ENCODE results near the gene LCORL. TPM values are rescaled to one million over a fixed set of nuclear protein-coding genes. Genes with fewer than 3 reads are reported as not detected.

Gene LCORL
- total RNA-seq, 1 donor from 2014 or later, result 16.5 TPM

GRCh38 chr4:17894421-17894820 is 127.1 kb downstream of the LCORL start:
- TF ChIP-seq CTCF (conservative IDR thresholded peaks at IDR 0.05; ENCODE audit: low read depth, low read length), result no peak
- no peak overlapping the region for H3K4me3 ChIP-seq (ENCODE audit: low read depth, low read length)
- no peak for DNase-seq (ENCODE audit: low read depth)

GRCh38 chr4:17889692-17890091 is 131.9 kb downstream of the LCORL start:
- no peak for DNase-seq (ENCODE audit: low read depth)
- TF ChIP-seq CTCF (conservative IDR thresholded peaks at IDR 0.05; ENCODE audit: low read depth, low read length), result no peak
- H3K4me3 ChIP-seq (ENCODE audit: low read depth, low read length), result no peak overlapping the region

GRCh38 chr4:17884511-17884910 is 137.0 kb downstream of the LCORL start:
- no peak for DNase-seq (ENCODE audit: low read depth)
- TF ChIP-seq CTCF (conservative IDR thresholded peaks at IDR 0.05; ENCODE audit: low read depth, low read length), result no peak
- H3K4me3 ChIP-seq (ENCODE audit: low read depth, low read length), result no peak overlapping the region

- DNase-seq (ENCODE audit: low read depth), result no peak
- TF ChIP-seq CTCF (conservative IDR thresholded peaks at IDR 0.05; ENCODE audit: low read depth, low read length), result no peak
- H3K4me3 ChIP-seq (ENCODE audit: low read depth, low read length), result no peak overlapping the region
These were observed 137.5 kb downstream of the LCORL start for GRCh38 chr4:17884063-17884462.

- no peak for TF ChIP-seq CTCF (conservative IDR thresholded peaks at IDR 0.05; ENCODE audit: low read depth, low read length)
- H3K4me3 ChIP-seq (ENCODE audit: low read depth, low read length), result no peak overlapping the region
- no peak for DNase-seq (ENCODE audit: low read depth)
These were observed 143.9 kb downstream of the LCORL start for GRCh38 chr4:17877661-17878060.

- TF ChIP-seq CTCF (conservative IDR thresholded peaks at IDR 0.05; ENCODE audit: low read depth, low read length), result no peak
- H3K4me3 ChIP-seq (ENCODE audit: low read depth, low read length), result no peak overlapping the region
These were observed 144.6 kb downstream of the LCORL start for GRCh38 chr4:17876943-17877342.

GRCh38 chr4:17875402-17876070 is 146.0 kb downstream of the LCORL start:
- no peak for DNase-seq (ENCODE audit: low read depth)
- TF ChIP-seq CTCF (conservative IDR thresholded peaks at IDR 0.05; ENCODE audit: low read depth, low read length), result no peak
- no peak overlapping the region for H3K4me3 ChIP-seq (ENCODE audit: low read depth, low read length)

More at GRCh38 chr4:17876943-17877342, 144.6 kb downstream of the LCORL start:
- DNase-seq (ENCODE audit: low read depth), result no peak
